Activated CD8-positive, alpha-beta memory T cell treated with anti-CD3 and anti-CD28 coated beads, Interleukin-2, amount 50 U/mL, for 4 hours (primary cell): ENCODE data around the gene MT1H.
"Not testable (repeated sequence)": the region's sequence is repeated elsewhere in the genome, so short reads cannot be mapped to it uniquely, and the experiment has no call there.

ENCODE experiments used
- DNase-seq: peaks from one replicate; pipeline ENCODE4 v3.0.0-alpha.2; 2020

Gene MT1H

GRCh38 chr16:56665286-56666261 is 4.0 kb upstream of the MT1H start:
- DNase-seq = not testable (repeated sequence)

GRCh38 chr16:56667581-56668571 is 1.7 kb upstream of the MT1H start, which contains the start of gene MT1G:
Gene MT1G (minus strand): TSS chr16:56668065. CDS start chr16:56667993, 72 bp downstream.
- no peak for DNase-seq

GRCh38 chr16:56669840-56670619 is 416 bp downstream of the MT1H start:
- DNase-seq = no peak

- DNase-seq = no peak
These were observed 963 bp downstream of the MT1H start for GRCh38 chr16:56670620-56670934.

GRCh38 chr16:56671691-56672090 is 2.1 kb downstream of the MT1H start:
- DNase-seq = not testable (repeated sequence)

- DNase-seq = not testable (repeated sequence)
These were observed 2.6 kb downstream of the MT1H start for GRCh38 chr16:56672171-56672570.

- no peak for DNase-seq
These were observed 3.3 kb downstream of the MT1H start for GRCh38 chr16:56672761-56673536.

GRCh38 chr16:56673921-56674320 is 4.3 kb downstream of the MT1H start:
- DNase-seq = no peak

GRCh38 chr16:56674570-56674969 is 5.0 kb downstream of the MT1H start:
- not testable (repeated sequence) for DNase-seq

- DNase-seq = peak; percentile 57
These were observed 6.1 kb downstream of the MT1H start for GRCh38 chr16:56675685-56676210.

- DNase-seq = no peak
These were observed 7.9 kb downstream of the MT1H start for GRCh38 chr16:56677474-56677873.

GRCh38 chr16:56679078-56679730 is 9.6 kb downstream of the MT1H start:
- no peak for DNase-seq

GRCh38 chr16:56679818-56680217 is 10.2 kb downstream of the MT1H start:
- DNase-seq = no peak

GRCh38 chr16:56681939-56682702 is 12.5 kb downstream of the MT1H start, which contains the start of gene MT1X:
Gene MT1X (plus strand): TSS chr16:56682470. CDS start chr16:56682541, 71 bp downstream.
- peak; percentile 86 for DNase-seq

GRCh38 chr16:56682703-56683397 is 13.2 kb downstream of the MT1H start:
- DNase-seq = no peak

GRCh38 chr16:56683424-56684172 is 14.0 kb downstream of the MT1H start:
- no peak for DNase-seq

- DNase-seq = no peak
These were observed 14.8 kb downstream of the MT1H start for GRCh38 chr16:56684256-56684925.
